DMS 273 treated with DMSO at 0.1 percent for 48 hours (cell line): ENCODE results near the gene FKBP2.
A peak's percentile ranks its signal among the peaks of the same experiment; 100 is the strongest.

ENCODE experiments used
- DNase-seq: peaks from one replicate; lab custom pipeline; 2025; lab: John Stamatoyannopoulos, UW

FKBP2 gene

DNA sequence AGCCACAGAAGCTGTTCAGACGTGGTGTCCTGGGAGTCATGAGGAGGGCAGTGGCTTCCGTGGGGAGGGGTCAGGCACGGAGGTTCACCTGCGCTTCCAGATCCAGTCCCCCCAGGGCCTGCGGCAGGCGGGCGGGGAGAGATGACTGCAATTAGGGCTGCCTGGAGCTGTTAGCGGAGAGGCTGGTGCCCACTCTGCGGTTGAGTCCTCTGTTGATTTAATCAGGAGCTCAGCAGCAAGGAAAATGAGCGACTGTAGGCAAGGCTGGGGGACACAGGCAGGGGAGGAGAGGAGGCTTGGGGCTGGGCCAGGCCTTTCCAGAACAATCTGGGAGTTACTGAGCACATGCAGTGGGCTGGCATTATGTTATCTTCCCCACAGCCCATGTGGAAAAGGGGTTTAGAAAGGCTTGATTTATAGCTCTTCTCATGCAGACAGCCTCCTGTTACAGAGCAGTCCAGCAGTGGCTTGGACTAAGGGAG, 23.5 kb downstream of the FKBP2 start:
- DNase-seq = no peak

DNA sequence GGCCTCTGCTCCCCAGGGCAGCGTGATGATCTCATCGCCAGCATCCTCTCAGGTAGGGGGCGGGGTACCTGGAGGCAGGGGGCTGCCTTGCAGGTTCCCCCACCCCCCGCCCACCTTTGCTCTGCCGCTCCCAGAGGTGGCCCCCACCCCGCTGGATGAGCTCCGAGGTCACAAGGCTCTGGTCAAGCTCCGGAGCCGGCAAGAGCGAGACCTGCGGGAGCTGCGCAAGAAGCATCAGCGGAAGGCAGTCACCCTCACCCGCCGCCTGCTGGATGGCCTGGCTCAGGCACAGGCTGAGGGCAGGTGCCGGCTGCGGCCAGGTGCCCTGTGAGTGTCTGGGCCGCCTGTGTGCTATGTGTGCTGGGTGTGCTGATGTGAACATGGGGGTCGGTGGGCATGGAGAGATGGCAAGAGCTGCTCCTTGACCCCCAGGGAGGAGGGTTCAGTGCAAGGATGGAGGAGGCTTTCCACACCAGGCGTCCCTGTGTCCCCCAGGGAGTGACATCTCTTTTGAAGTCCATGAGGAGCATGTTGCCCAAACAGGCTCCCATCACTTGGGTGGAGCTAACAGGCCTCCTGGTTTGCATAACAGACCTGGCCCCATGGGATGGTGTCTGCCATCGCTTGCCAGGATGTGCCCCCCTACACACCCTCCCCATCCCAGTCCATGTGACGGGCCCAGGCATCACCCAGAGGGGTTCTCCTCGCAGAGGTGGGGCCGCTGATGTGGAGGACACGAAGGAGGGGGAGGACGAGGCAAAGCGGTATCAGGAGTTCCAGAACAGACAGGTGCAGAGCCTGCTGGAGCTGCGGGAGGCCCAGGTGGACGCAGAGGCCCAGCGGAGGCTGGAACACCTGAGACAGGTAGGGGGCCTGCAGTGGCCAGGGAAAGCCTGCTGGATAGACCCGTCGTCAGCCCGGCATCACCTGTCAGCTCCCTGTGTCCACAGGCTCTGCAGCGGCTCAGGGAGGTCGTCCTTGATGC, 24.6 kb downstream of the FKBP2 start:
- no peak for DNase-seq

DNA sequence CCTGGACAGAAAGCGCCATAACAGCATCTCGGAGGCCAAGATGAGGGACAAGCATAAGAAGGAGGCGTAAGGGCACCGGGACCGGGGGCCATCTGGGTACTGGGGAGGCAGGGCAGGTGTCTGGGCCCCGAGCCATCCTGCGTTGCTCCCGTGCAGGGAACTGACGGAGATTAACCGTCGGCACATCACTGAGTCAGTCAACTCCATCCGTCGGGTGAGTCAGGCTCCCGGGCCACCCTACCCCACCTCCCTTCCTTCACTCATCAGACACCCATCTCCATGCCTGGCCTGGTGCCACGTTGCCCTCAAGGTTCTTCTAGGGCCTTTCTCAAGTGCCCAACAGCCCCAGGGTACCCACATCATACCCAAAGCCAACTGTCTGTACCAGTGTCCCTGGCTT, 25.4 kb downstream of the FKBP2 start:
- DNase-seq = no peak

DNA sequence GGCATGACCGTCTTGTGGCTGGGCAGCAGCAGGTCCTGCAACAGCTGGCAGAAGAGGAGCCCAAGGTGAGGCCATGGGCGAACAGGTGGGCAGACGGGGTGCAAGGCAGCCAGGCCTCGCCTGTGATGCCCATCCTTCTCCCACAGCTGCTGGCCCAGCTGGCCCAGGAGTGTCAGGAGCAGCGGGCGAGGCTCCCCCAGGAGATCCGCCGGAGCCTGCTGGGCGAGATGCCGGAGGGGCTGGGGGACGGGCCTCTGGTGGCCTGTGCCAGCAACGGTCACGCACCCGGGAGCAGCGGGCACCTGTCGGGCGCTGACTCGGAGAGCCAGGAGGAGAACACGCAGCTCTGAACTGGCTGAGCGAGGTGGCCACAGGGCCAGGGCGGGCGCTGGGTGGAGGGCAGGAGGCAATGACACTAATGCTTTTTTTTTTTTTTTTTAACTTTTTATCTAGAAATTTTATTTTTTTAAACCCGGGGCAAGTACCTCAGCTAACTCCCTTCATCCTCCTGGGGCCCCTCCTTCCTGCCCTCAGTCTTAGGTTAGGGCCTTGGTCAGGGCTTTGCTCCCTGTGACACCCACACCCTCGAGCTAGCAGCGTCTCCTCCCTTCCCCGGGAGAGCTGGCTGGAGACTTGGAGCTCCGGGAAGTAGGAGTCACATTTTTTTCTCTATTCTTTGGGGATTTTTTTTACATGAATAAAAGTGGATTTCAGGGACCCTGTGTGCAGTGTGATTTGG, 26.5 kb downstream of the FKBP2 start:
- DNase-seq = no peak

DNA sequence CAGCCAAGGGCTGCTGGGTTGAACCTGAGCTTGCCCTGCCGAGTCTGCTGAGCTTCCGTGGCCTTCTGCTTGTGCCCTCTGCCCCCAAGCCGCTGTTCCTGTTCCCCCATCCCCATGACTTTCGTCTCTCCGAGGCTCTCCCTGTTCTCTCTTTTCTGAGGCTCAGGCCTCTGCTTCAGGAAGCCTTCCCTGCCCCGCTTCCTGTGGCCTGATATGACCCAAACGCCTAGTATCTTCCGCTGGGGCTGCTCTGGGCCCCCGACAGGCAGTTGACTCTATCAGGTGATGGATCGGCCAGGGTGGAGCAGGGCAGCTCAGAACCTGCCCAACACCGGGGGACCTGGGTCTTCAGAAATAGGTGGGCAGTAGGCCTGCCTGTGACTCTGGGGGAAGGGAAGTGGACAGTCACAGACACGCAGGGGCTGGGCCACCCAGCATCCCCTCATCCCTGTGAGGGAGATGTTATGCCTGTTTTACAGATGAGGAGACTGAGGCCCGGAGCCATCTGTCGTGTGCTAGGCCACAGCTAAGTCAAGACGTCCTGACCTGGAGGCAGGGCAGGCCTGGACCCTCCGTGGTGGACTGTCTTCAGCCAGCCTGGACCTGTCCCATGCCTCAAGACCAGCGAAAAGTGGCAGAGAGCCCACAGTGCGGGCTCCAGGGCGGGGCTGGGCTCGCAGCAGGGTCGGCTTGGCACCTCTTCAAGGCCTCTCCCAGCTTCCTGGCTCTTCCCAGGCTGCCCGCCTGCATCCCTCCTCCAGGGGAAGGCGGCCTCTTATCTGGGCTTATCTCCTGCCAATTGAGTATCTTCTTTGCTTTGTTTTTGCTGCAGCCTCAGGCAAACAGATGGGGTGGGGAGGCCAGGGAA, 27.4 kb downstream of the FKBP2 start:
- peak; percentile 68 for DNase-seq

DNA sequence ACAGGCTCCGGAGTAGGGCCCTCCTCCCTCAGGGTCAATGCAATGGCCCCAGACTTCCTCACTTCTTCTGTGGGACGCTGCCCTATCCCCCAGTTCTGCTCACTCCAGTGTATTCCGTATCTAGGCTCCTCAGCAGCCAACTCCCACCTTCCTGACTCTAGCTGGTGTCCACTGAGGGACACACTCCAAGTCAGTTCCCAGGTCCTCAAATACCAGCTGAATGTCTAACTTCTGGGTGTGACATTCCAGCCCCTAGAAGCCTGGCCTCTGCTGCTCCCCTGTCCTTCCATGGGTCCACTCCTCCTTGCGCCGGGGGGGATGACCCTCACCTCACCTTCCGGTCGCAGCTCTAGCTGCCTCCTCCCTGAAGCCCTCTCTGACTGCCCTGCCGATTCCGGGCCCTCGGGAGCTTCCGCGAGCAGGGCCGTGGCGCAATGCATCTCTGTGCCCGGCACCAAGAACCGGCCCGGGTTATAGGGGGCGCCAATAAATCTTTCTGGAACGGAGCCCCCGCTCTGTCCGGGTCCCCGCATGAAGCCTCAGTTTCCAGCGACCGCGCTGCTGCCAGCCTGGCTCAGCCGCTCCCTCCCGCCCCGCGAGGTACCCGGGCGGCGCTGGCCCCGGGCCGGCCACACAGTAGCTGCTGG, 28.1 kb downstream of the FKBP2 start:
- DNase-seq = no peak

DNA sequence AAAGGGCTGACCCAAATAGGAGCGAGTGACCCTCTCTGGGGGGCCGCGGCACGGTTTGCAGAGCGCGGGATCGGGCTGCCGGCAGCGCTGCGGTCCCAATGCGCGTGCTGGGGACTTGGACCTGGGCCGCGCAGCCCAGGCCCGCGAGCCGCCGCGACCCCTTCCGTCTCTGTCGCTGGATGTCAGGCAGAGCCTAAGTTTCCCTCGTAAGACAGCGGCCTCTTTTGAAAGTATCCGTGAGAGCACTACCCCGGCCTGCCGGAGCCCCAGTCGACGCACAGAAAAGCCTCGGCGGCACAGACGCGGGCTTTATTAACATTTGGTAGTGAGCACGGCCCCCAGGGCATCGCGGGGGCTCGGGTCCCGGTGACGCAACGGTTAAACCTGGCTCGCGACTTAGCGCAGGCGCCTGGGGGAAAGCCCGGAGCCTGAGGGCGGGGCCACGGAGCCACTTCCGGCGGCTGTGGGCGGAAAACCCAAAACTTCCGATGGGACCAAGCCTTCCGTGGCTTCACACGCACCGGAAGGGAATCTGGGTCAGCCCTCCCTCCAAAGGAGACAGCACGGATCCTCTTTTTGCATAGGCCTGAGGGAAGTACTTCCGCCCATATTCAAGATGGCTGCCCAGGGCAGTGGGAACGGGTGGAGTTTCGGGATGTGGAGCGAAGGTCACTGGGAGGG, 28.8 kb downstream of the FKBP2 start:
- peak; percentile 95 for DNase-seq

DNA sequence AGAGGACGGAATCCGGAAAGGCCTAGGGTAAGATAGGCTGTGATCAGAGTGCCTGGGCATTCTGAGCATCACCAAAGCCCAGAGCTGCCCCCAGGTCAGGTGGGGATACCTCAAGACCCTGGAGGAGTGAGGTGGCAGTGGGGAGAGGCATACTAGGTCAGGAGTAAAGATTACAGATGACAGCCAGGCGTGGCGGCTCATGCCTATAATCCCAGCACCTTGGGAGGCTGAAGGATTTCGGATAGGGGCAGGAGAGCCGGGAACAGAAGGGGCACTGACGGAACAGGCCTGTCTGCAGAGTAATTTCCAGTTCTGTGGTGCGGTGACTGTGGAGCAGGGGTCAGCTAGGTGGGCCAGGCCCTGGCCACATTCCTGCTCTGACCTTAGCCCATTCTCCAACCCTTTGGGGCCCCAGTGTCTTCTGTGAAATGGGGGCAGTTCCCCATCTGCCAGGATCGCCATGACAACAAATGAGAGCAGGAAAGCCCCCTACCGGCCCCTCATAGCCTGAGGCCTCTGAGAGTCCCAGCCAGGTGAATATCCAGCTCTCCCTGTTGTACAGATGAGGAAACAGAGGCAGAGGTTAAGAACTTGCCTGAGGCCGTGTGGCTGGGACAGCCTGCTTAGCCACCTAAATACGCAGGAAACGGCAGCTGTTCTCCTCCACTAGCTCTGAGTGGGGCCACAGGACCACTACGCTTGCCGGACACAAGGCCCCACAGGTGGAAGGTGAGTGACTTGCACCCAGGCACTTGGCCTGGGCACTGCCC, 34.3 kb downstream of the FKBP2 start:
- DNase-seq = no peak

DNA sequence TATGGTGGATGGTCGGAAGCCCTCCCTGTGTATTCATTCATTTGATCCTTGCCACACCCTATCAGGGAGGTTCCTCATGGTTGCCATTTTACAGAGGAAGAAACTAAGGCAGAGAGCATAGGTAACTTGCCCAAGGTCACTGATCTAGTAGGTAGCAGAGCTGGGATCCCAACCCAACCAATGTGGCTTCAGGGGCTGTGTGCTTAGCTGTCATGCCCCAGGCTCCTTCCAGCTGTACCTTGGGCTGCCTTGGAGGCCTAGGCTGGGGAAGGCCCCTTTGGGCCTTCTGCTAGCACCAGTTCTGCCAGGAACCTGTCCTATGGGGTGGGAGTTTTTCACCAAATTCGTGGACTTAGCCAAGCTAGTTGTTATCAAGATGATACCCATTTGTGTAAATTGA, 34.9 kb downstream of the FKBP2 start:
- DNase-seq = no peak

DNA sequence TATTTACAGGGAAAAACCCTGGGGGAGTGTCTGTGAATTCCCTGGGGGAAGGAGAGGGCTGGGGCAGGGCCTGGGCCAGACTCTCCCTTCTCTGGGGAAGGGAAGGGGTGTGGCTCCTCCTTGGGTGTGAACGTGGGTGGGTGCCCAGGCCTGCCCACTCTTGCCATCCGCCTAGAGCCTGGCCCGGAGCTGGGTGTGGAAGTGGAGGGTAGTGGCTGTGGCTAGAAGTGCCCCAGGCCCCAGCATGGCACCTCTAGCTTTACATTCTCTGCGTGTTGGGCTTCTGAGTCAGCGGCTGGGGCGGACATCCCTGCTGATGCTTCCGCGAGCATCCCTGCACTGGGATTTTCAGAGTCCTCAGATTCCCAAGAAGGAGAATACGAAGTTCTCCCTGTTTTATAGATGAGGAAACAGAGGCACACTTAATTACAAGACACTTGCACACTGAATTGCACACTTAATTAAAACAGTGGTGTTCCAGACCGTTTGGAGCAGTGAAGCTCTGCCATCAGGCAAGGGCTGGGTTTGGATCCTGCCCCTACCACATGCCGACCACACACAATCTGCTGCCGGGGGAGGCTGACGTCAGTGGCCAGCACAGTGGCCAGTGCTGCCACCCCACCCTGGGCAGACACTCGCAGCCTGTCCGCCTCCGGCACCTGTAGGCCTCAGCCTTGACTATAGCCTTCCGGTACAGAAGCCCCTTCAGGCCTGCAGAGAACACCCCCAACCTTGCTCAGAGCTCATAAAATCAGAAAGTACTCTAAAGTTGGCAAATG, 35.9 kb downstream of the FKBP2 start:
- no peak for DNase-seq

DNA sequence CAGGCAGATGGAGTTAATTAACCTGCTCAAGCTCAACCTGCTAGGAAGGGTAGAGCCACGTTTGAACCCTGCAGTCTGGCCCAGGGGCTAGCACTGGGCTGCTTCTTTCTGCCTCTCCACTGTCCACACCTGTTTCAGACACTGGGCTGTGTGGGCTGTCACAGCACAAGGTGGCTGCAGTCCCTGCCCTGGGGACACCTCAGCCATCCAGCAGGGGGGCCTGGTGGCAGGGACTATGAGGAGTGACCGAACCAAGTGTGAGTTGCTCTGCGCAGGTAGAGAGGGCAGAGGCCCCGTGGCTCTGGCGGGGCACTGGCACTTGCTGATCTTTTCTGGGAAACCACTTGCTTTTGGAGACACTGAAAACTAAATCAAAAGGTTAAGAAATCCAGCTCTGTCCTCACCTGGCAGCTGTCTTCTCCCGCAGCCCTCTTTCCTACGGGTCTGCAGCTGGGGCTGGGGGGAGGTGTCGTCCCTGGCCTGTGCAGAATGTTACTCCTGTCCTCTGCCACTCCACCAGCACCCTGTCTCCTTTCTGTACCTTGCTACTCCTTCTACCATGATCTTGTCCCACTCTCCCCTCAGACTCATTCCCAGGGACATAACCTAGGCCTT, 37.8 kb downstream of the FKBP2 start:
- no peak for DNase-seq

DNA sequence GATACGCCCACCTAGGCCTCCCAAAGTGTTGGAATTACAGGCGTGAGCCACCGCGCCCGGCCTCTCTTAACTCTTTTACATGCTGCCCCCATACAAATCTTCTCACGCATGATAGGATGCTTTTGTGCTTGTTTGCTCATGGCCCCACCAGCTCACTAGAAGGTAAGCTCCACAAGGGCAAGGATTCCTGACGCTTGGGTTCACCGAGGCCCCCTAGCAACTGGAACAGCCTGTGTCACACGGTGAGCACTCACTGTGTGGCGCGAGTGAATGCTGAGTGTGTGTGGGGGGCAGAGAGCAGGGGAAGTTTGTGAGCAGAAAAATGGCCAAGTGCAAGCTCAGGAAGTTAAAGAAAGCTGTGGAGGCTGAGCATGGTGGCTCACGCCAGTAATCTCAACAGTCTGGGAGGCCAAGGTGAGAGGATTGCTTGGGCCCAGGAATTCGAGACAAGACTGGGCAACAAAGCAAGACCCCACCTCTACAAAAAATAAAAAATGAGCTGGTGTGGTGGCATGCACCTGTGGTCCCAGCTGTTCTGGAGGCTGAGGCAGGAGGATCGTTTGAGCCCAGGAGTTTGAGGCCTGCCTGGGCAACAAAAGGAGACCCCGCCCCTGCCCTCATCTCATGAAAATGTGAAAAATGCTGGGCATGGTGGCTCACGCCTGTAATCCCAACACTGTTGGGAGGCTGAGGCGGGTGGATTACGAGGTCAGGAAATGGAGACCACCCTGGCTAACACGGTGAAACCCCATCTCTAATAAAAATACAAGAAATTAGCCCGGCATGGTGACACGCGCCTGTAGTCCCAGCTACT, 41.3 kb downstream of the FKBP2 start:
- no peak for DNase-seq

DNA sequence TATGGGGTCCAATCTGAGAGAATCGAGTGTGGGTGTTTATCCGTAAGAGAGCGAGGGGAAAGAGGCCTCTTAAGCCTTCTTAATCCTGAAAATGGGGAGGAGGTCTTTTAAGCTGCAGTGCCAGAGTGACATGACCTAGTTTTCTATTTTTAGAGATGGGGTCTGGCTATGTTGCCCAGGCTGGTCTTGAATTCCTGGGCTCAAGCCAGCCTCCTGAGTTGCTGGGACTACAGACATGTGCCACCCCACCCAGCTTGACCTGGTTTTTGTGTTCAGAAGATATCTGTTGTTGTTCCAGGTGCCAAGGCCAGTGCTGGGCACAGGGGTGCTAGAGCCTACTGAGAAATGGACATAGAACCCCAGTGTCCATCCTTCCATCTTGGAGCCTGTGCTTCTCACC, 42.2 kb downstream of the FKBP2 start:
- no peak for DNase-seq

DNA sequence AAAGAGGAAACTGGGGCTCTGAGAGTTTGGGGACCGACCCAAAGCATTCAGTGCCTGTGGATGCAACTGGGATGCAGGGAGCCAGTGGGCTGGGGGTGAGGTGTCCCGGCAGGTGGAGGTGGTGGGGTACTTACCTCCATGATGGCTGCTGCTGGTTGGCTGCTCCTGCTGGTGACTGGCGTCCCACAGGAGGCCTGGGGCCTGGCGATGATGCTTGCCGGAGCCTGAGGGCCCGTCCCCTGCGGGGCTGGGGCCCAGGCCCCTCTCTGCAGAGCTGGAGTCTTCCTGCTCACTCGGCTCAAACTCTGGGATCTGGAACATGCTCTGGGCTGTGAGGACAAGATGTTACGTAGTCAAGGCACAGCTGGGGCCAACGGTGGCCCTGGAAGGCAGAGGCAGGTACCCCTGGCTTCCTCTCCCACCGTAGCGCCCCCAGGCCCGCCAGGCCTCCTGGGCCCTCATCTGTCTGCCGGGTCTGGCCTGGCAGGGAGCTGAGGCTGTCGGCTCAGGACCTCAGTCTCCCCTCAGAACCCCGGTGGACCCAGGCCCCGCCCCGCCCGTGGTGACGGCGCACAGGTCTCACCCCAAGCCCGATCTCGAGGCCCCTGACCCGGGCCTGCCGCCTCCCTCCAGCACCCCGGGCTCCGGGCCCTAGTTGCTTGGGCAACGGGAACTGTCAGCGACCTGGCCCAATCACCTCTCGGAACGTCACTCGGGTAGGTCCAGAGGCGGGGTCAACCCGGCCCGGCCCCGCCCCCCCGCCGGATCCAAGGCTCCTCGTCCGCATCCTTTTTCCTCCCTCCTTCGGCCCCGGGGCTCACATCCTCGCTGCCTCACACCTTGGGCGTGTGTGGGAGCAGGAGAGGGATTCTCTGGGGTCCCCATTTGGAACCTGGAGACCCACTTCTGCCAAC, 43.4 kb downstream of the FKBP2 start, which contains the start of gene BAD:
Gene BAD, minus strand, starts transcription at position 618 of the 914 bp plus-strand sequence. Its CDS starts 297 bp downstream, at position 321.
- peak; percentile 53 for DNase-seq

DNA sequence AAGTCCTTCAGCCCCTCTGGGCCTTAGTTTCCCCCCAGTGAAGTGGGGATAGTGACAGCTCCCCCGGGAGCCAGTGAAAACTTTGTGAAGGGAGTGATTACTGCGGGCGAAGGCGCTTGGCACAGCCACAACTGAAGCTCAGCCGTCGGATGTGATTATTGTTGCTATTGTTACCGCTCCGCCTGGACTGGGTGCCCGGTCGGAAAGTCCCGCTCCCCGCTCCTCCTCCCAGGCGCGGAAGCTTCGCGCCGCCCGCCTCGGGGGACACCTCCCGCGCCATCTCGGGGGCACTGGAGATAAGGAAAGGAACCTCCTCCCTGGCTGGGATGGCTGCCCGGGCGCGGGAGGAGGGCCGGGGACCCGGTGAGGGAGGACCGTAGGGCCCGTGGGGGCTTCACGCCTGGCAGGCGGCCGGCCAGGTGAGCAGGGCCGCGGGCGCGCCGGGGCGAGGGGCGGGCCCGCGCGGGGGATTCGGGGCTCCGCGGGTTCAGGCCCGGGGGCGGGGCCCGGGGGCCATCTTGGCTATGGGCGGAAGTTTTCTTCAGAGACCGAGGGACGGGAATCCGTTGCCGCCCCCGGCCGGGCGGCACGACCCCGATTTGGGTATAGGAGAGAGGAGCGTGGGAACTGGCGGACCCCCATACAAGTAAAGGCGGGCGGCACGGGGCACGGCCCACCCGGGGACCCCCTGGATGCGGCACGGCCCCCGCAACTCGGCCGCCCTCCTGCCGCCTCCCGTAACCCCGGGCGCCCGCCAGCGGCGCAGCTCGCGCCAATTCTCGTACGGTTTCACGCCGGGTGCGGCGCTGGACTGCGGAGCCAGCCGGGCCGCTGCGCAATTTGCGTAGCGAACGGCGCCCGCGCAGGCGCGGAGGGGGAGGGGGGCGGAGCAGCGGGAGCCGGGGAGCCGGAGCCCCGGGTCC, 44.3 kb downstream of the FKBP2 start, which contains the start of gene GPR137:
Gene GPR137, plus strand, starts transcription at position 887 of the 923 bp plus-strand sequence. CDS start 677 bp downstream, outside the sequence.
- no peak for DNase-seq
